Measurements from ENCODE around the gene MALT1. TPM values are rescaled to one million over a fixed set of nuclear protein-coding genes. Genes with fewer than 3 reads are reported as not detected.
"Not testable (repeated sequence)": the region's sequence is repeated elsewhere in the genome, so short reads cannot be mapped to it uniquely, and the experiment has no call there.

MALT1 gene
- polyA plus RNA-seq, 3 donors from 2014 or later = 18.8 to 34.2 (median 30.6) TPM

DNA sequence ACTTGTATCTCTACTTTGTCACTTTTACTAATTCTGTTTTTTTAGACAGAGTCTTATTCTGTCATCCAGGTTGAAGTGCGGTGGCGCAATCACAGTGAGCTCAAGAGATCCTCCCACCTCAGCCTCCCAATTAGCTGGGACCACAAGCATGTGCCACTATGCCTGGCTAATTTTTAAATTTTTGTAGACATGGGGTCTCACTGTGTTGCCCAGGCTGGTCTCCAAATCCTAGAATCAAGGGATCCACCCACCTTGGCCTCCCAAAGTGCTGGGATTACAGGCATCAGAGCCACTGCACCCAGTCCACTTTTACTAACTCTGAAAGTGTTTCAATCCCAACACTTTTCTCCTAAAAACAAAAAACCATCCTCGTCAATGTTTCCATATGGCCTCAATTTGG, 94.9 kb downstream of the MALT1 start:
- Mint-ChIP-seq H3K36me3 (no peaks in the 10 kb centered on the region), H3K9me3 (no peaks in the 10 kb centered on the region), H3K27ac (no peak overlapping the region), H3K27me3 (ENCODE audit: low read depth in 3 of 3) (peaks cover 10 to 21% (median 11%) of the 10 kb centered on the region in 3 donors), H3K4me1 (peaks cover 12 to 17% of the 10 kb centered on the region in 2 donors), H3K4me3 (no peak overlapping the region)
- DNase-seq = no peak

DNA sequence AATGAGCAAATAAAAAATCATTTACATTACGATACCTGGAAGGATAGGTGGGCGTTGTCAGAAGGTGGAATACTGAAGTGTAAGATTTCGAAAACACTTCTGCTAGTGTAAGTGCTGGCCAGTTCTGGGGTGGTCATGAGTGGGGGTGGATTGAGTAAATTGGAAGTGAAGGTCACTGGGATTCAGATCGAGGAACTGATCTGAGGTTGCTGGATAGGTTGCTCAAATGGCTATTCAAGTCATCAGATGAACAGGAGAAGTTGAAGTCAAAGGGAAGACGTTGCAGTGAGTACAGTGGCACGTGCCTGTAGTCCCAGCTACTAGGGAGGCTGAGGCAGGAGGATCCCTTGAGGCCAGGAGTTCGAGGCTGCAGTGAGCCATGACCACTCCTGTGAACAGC, 95.7 kb downstream of the MALT1 start:
- H3K27ac Mint-ChIP-seq = no peak overlapping the region
- H3K36me3 Mint-ChIP-seq = no peaks in the 10 kb centered on the region
- H3K4me1 Mint-ChIP-seq = peaks cover 5 to 9% of the 10 kb centered on the region in 2 donors
- H3K4me3 Mint-ChIP-seq = no peak overlapping the region
- peaks cover 10 to 23% (median 11%) of the 10 kb centered on the region in 3 donors for H3K27me3 Mint-ChIP-seq (ENCODE audit: low read depth in 3 of 3)
- no peaks in the 10 kb centered on the region for H3K9me3 Mint-ChIP-seq
- no peak for DNase-seq

DNA sequence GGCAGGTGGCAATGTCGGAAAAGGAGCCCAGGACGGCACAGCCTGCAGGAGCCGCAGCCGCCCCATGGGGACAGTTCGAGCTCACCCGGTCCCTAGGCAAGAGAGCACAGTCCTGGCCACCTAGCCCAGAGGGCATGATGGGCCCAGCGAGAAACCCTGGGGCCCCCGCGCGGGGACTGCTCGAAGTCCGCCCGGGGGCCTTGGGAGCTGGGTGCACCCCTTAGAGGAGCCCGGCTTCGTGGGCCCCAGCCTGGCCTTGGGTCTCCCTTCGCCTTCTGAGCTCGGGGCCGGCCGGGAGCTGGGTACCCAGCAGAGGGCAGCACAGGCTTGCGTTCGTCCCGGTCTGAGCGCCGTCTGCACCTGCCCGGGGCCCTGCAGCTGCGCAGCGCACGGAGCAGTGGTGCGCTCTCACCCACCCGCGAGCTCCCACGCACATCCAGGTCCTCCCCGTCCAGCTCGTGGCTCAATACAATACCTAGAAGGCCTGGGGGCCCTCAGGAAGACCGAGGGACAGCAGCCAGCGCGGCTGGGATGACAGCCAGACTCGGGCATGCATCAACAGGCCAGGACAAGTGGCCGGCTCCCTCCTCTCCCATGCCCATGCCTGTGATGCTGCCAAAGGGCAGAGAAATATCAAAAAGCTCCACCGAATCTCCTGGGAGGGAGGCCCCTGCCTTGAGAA, 97.2 kb downstream of the MALT1 start:
- Mint-ChIP-seq H3K36me3 (no peaks in the 10 kb centered on the region), H3K27me3 (ENCODE audit: low read depth in 3 of 3) (peaks cover 6 to 21% (median 11%) of the 10 kb centered on the region in 3 donors), H3K4me3 (peak overlapping the region in 3 of 5 donors; percentile 30 to 56 (median 33)), H3K27ac (no peak overlapping the region), H3K9me3 (no peaks in the 10 kb centered on the region), H3K4me1 (peaks cover 2 to 6% of the 10 kb centered on the region in 2 donors)
- peak; percentile 16 to 35 (median 32) for DNase-seq

DNA sequence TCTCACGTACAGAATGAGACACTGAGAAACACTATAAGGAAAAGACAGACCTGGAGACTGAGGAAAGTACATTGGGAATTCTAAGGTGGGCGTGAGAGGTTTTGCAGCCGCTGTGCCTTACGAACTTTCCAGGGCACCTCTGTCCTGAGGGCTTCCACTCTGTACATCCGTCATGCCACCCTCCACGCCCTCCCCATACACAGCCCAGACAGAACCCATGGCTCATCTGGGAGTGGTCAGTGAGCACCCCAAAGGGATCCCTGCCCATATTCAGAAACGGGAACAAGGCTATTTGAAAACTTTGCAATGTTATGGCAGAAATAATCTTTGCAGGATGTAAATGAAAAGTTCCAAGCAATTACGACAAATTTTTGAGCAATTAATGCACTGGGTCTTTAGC, 98.1 kb downstream of the MALT1 start:
- H3K27ac Mint-ChIP-seq = no peak overlapping the region
- no peak for DNase-seq
- H3K36me3 Mint-ChIP-seq = no peaks in the 10 kb centered on the region
- no peak overlapping the region for H3K4me3 Mint-ChIP-seq
- H3K27me3 Mint-ChIP-seq (ENCODE audit: low read depth in 3 of 3) = peaks cover 6 to 21% (median 7%) of the 10 kb centered on the region in 3 donors
- H3K4me1 Mint-ChIP-seq = peaks cover 0 to 2% of the 10 kb centered on the region in 2 donors
- H3K9me3 Mint-ChIP-seq = no peaks in the 10 kb centered on the region

DNA sequence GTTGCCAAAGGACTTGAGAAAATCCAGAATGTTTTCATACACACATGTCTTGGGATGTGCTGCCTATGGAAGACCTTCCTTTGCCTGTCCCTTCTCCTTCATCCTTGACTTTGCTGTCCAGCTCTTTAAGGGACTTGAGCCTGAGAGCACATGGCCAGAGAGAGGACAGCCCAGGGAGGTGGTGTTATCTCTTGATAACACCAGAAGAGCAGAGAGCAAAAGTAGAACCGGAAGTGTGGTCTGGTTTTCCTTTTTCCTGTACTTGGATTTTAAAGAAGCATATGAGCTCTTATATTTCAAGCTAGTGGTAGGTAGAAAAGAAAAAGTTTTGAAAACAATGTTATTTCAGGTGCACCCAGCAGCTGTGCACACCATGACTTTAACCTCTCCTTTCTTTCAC, 99.3 kb downstream of the MALT1 start:
- Mint-ChIP-seq H3K9me3 (no peaks in the 10 kb centered on the region), H3K4me1 (no peaks in the 10 kb centered on the region), H3K27me3 (ENCODE audit: low read depth in 3 of 3) (peaks cover 6 to 20% (median 6%) of the 10 kb centered on the region in 3 donors), H3K27ac (no peak overlapping the region), H3K36me3 (no peaks in the 10 kb centered on the region), H3K4me3 (no peak overlapping the region)
- DNase-seq = no peak

DNA sequence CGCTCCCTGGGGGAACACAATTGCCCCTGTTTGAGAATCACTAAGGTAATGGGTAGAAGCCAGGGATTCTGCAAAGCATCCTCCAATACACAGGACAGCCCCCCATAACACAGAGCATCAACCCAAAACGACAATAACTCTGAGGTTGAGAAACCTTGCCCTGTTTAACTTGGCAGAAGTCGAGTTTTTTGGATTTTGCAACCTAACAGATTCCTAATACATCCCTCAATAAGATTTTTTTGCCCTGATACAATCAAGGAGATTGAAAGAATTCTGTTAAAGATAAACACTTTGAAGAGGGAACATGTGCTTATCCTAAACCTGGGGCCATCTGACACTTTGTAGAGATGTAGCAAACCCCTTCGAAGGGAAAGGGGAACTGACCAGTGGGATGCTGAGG, 100.9 kb downstream of the MALT1 start:
- Mint-ChIP-seq H3K4me1 (no peaks in the 10 kb centered on the region), H3K27me3 (ENCODE audit: low read depth in 3 of 3) (peaks cover 0 to 8% (median 3%) of the 10 kb centered on the region in 3 donors), H3K9me3 (no peaks in the 10 kb centered on the region), H3K4me3 (no peak overlapping the region), H3K27ac (no peak overlapping the region), H3K36me3 (no peaks in the 10 kb centered on the region)
- DNase-seq = no peak

DNA sequence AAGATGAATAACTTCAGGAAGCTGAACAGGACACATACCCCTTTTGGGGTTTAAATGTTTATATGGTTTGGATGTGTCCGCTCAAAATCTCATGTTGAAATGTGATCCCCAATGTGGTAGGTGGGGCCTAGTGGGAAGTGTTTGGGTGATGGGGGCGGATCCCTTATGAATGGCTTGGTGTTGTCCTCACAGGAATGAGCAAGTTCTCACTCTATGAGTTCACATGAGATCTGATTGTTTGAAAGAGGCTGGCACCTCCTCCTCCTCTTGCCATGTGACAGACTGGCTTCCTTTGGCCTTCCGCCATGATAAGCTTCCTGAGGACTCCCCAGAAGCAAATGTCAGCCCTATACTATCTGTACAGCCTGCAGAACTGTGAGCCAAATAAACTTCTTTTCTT, 104.8 kb downstream of the MALT1 start:
- Mint-ChIP-seq H3K4me3 (no peak overlapping the region), H3K4me1 (no peaks in the 10 kb centered on the region), H3K27me3 (ENCODE audit: low read depth in 3 of 3) (peaks cover 0 to 3% (median 0%) of the 10 kb centered on the region in 3 donors), H3K36me3 (no peaks in the 10 kb centered on the region), H3K27ac (no peak overlapping the region), H3K9me3 (no peaks in the 10 kb centered on the region)
- no peak for DNase-seq

DNA sequence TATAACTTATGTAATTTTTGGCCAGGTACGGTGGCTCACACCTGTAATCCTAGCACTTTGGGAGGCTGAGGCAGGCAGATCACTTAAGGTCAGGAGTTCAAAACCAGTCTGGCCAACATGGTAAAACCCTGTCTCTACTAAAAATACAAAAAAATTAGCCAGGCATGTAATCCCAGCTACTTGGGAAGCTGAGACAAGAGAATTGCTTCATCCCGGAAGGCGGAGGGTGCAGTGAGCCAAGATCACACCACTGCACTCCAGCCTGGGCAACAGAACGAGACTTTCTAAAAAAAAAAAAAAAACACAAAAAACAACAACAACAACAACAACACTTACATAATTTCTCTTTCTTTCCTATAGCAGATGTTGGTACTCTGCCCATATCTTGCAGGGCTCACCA, 105.3 kb downstream of the MALT1 start:
- H3K9me3 Mint-ChIP-seq; H3K4me3 Mint-ChIP-seq; DNase-seq; H3K4me1 Mint-ChIP-seq; H3K27ac Mint-ChIP-seq; H3K27me3 Mint-ChIP-seq (ENCODE audit: low read depth in 3 of 3); H3K36me3 Mint-ChIP-seq: not testable (repeated sequence)

DNA sequence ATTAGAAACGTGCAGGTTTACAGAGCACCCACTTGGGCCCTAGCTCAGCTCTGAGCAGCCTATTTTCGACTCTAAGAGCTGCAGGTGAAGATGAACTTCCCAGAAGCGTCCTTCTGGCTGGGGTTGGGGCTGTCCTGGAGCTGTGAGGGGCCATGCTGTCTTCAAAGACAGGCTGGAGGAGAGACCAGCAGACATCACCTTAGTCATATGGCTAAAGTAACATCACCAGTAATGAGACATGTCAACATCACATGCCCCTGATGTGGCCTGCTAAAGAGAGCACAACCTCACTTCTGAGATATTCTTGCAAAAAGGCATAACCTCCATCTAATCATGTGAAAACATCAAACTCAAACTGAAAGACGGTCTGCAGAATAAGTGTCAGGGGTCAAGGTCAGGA, 106.2 kb downstream of the MALT1 start:
- H3K27me3 Mint-ChIP-seq (ENCODE audit: low read depth in 3 of 3) = peaks cover 0 to under 1% (median 0%) of the 10 kb centered on the region in 3 donors
- no peaks in the 10 kb centered on the region for H3K36me3 Mint-ChIP-seq
- no peak for DNase-seq
- no peaks in the 10 kb centered on the region for H3K4me1 Mint-ChIP-seq
- no peak overlapping the region for H3K4me3 Mint-ChIP-seq
- H3K27ac Mint-ChIP-seq = no peak overlapping the region
- H3K9me3 Mint-ChIP-seq = no peaks in the 10 kb centered on the region

DNA sequence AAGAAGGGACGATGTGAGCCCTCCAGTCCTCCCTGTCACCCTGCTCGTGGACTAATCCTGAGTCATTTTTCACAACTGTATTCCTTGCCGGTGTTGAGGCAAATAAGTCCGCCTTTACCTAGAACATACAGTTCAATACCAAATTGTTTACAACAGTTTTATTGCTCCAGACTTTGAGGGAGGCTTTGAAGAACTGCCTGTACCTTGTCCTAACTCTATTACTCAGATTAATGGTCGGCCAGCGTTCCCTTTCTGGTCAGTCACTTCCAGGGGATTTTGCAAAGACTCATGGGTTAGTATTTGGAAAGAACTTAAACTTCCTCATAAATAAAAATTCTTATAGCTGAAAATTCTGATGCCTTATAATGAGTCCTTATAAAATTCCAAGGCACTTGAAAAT, 108.3 kb downstream of the MALT1 start:
- Mint-ChIP-seq H3K4me3 (no peak overlapping the region), H3K36me3 (no peaks in the 10 kb centered on the region), H3K4me1 (no peaks in the 10 kb centered on the region), H3K9me3 (no peaks in the 10 kb centered on the region), H3K27ac (no peak overlapping the region), H3K27me3 (ENCODE audit: low read depth in 3 of 3) (peaks cover 0 to 5% (median 0%) of the 10 kb centered on the region in 3 donors)
- DNase-seq = no peak

DNA sequence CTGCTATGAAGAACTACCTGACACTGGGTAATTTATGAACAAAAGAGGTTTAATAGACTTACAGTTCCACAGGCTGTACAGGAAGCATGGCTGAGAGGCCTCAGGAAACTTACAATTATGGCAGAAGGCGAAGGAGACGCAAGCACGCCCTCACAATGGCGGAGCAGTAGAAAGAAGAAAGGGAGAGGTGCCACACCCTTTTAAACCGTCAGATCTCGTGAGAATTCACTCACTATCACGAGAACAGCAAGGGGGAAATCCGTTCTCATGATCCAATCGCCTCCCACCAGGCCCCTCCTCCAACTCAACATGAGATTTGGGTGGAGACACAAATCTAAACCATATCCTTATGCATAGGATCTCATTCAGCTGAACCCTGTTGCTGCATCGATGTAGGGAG, 108.8 kb downstream of the MALT1 start:
- H3K27me3 Mint-ChIP-seq (ENCODE audit: low read depth in 3 of 3) = peaks cover 0 to 5% (median 0%) of the 10 kb centered on the region in 3 donors
- no peaks in the 10 kb centered on the region for H3K36me3 Mint-ChIP-seq
- H3K4me3 Mint-ChIP-seq = no peak overlapping the region
- H3K27ac Mint-ChIP-seq = no peak overlapping the region
- H3K4me1 Mint-ChIP-seq = no peaks in the 10 kb centered on the region
- no peak for DNase-seq
- H3K9me3 Mint-ChIP-seq = no peaks in the 10 kb centered on the region

DNA sequence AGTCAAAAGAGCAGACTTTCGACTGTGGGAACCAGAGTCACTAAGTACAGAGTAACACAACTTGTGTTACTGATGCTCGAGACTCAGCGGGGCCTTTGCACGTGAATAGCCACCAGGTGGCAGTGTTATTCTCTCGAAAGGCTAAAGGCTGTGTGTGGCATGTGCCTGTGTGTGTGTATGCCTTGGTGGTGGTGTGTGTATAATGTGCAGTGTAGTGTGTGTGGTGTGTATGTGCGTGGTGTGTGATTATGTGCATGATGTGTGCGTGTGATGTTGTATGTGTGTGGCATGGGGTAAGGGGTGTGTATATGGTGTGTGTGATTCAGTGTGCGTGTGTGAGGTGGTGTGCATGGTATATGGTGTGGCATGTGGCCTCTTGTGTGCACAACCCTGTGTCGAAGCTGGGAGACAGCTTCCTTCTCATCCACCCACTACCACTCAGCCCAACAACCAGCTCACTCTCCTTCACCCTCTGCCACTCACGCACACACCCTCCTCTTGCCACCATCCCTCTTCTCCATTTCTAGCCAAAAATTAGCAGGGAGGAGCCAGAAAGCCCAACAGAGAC, 110.4 kb downstream of the MALT1 start:
- Mint-ChIP-seq H3K27ac (no peak overlapping the region), H3K36me3 (no peaks in the 10 kb centered on the region)
- peak; percentile 33 to 53 (median 40) for DNase-seq

DNA sequence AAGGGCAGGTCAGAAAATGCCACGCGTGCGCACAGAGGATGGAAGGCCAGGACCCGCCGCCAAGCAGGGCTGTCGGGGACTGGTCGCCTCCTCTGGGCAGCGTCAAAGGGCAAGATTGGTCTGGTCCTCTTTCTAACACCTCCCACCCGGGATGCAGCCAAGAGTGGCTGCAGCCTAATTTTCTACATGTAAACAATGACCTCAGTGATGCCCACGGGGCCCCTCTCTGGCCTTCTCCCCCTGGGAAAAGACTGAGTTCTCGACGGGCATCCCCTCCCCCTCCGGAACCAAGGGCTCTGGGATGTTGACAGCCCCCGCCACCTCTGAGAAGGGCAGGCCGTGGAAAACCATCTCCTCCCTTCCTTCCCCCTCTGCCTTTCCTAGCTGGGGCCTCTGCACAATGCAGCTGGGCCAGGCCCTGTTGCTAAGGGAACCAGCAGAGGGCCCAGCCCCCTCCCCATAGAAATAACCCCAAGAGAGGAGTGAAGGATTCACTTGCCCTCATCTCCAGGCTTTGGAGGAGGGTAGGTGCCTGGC, 113.4 kb downstream of the MALT1 start:
- Mint-ChIP-seq H3K9me3 (no peaks in the 10 kb centered on the region), H3K36me3 (no peaks in the 10 kb centered on the region), H3K27me3 (ENCODE audit: low read depth in 3 of 3) (peaks cover 0 to 5% (median 2%) of the 10 kb centered on the region in 3 donors), H3K4me3 (no peak overlapping the region), H3K4me1 (no peaks in the 10 kb centered on the region), H3K27ac (no peak overlapping the region)
- DNase-seq = no peak

More for the DNA sequence above, 110.4 kb downstream of the MALT1 start:
- H3K9me3 Mint-ChIP-seq = no peaks in the 10 kb centered on the region
- no peaks in the 10 kb centered on the region for H3K4me1 Mint-ChIP-seq
- no peak overlapping the region for H3K4me3 Mint-ChIP-seq
- peaks cover 0 to 5% (median 0%) of the 10 kb centered on the region in 3 donors for H3K27me3 Mint-ChIP-seq (ENCODE audit: low read depth in 3 of 3)

DNA sequence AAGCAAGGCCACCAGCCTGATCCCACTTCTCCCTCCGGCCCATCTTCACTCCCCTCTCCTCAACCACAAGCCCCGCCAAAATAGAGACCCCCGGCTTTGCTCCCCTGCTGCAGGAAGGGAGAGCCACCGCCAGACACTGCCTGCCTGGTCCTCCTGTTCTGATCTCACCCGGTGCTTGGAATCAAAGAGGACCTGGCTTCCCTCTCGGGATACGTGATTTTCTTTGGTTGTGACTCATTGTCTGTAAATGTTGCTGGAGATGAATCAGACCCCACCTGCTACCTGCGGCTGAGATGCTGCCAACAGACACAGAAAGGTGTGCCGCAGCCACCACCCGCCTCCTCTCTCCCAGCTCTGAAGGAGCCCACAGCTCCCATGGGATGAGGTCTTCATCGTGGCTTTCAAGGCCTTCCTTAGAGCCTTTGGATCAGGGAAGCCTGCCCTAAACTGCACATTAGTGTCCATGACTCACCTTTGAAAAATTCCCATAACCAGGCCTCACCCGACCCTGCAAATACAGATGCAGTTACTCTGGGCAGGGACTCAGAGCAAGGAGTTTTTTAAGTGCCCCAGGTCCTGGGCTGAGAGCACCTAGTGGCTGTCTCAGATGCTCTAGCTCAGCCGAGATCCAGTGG, 114.0 kb downstream of the MALT1 start:
- Mint-ChIP-seq H3K27ac (no peak overlapping the region), H3K4me1 (no peaks in the 10 kb centered on the region), H3K27me3 (ENCODE audit: low read depth in 3 of 3) (peaks cover 0 to 5% (median 2%) of the 10 kb centered on the region in 3 donors), H3K4me3 (no peak overlapping the region), H3K9me3 (no peaks in the 10 kb centered on the region), H3K36me3 (no peaks in the 10 kb centered on the region)
- no peak for DNase-seq
